GM21423 (cell line): ENCODE results near the gene KIF25.

ENCODE experiments used
- ATAC-seq: cut with Tn5 transposase; IDR thresholded peaks from one replicate; pipeline ENCODE4 v1.9.1; 2021; ENCODE audit warnings: mild to moderate bottlenecking, moderate library complexity; ENCODE audit not compliant: unreplicated experiment

The KIF25 gene

DNA sequence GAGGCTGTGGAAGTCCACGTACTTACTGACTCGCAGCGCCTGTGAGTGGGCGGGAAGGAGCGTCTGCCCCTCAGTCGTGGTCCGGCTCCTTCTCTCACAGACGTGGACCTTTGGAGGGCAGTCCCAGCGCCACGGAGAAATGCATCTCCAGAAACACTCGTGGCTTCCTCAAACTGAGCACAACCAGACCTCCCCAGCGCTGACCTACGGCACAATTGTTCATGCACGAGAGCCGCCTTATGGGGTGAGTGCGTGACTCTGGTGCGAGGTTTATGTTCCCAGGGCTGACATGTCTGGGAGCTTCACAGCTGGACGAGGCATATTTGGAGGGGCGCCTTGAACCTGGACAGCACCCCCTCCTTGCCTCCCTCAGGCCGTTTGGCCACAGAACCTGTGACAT, 51.8 kb downstream of the KIF25 start:
- no peak for ATAC-seq

- ATAC-seq: no peak
Measured at GRCh38 chr6:168049706-168050224, 52.3 kb downstream of the KIF25 start.

GRCh38 chr6:168050225-168050880, 52.9 kb downstream of the KIF25 start:
- ATAC-seq: no peak

DNA sequence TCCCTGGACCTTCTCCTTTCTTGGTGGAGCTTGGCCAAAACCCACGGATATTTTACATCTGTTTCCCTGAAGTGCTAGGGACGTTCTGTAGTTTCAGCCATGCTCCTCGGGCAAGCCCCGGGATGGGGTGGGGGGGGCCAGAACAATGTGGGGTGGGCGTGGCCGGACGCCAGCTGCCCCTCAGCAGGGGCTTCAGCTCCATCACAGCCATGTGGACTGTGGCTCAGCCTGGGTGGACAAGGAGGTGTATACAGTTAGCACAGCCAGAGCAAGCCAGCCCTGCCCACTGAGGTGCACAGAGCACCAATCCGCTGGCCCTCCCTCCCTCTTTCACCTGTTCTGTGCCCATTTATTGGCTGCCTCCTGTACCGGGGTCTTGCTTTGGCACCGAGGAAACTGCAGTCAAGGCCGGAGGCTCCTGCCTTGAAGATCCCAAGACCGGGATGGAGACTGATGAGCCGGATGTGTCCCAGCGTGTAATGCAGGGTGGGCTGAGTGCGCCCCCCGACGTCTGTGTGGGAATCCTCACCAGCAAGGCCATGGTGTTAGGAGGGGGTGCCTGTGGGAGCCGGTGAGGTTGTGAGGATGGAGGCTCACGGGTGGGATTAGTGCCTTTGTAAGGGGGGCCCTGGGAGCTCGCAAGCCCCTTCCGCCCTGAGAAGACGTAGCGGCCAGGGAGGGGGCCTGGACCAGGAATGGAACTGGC, 53.6 kb downstream of the KIF25 start:
- ATAC-seq: no peak

DNA sequence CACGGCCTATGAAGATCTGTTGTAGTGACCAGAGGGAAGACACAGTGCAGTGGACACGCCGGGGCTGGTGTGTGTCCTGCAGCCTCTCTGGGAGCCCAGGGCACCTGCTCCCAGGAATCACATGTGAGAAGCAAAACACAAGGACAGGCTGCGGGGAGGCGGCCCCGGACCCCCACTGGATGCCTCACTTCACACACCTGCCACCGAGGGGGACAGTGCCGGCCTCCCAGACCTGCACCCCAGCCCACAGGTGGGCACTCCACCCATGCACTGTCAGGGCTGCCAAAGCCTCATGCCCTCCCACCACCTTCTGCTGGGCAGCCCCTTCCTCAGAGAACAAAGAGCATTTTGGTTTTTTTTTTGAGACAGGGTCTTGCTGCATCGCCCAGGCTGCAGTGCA, 54.2 kb downstream of the KIF25 start:
- no peak for ATAC-seq

GRCh38 chr6:168052291-168052891, 54.9 kb downstream of the KIF25 start:
- no peak for ATAC-seq

GRCh38 chr6:168053086-168053956, 55.9 kb downstream of the KIF25 start:
- ATAC-seq: no peak

DNA sequence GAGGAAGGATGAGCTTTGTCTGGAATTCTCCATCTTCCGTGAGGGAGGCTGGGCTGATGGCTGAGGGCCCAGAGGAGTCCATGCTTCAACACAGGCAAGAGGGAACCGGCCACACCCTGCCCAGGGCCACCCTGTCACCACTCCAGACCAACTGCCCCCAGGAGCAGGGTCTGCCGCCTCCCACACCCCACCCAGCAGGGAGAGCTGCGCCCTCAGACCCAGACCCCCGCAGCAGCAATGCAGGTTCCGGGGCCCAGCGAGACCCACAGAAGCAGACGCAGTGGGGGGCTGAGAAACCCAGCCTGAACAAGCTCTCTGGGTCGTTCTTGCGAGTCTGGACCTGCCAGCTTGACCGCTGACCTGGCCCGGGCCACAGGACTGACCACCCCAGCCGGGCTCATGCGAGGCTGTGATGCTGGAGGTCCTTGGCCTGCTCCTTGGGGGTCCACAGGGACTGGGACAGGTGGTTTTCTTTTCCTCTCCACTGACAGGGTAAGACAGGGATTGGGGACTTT, 56.5 kb downstream of the KIF25 start:
- ATAC-seq: no peak

- ATAC-seq: no peak
Measured at GRCh38 chr6:168054765-168055560, 57.5 kb downstream of the KIF25 start.

DNA sequence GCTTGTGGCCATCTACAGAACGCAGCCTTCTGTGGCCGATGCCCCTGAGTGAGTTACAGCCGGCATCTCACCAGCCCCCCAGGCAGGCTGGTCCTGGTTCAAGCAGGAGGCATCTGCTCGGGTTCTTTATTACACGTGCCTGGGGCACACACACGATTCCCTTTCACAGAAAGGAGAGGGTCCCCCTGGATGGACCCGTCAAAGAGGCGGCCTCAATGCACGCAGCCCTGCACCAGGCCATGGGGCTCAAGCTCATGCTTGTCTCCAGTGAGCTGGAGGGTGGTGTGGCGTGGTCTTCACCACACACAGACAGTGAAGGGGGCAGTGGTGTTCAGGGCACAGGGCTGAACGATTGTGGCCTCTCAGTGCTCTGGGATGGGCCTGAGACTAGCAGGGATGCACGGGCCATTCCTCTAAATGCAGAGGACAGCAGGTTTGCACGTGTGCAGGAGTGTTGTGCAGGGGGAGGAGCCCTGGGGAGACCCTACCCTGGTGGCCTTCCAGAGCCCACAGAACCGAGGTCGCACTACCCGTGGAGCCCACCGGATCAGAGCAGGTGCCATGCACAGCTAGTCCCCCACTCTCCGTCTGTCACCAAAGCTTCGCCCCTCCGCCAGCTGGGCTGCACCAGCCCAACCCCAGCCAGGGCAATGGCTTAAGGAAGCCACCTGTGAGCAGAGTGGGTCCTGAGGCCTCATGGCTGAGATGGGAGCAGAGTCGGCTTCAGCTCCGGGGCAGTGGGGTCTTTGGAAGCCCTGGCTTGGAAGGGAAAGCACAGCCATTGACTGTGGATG, 58.4 kb downstream of the KIF25 start:
- no peak for ATAC-seq

DNA sequence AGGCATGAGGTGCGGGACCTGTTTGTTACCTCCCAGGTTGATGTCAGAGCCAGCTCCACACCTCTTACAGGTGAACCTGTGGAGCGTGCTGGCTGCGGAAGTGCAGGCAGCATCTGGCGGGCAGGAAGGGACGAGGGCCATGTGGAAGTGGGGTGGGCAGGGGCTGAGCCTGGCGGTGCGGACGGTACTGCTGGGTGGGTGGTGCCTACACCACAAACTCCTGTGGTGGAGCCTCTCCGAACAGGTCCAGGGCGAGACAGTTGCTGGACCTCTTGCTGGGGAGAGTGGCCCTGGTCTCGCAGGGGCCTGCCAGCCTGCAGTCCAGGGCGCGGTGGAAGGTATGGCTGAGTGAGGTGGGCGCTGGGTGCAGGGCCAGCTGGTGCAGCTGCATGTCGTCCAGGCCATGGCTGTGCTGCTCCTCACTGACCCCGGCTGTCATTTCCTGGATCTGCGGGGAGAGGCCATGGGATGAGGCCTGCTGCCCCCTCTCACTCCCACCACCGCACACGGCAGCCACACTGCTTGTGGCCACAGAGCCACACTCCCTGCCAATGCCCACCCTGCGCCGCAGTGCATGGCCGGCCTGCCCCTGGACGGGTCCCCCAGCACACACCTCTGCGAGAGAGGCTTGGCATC, 59.5 kb downstream of the KIF25 start:
- no peak for ATAC-seq

DNA sequence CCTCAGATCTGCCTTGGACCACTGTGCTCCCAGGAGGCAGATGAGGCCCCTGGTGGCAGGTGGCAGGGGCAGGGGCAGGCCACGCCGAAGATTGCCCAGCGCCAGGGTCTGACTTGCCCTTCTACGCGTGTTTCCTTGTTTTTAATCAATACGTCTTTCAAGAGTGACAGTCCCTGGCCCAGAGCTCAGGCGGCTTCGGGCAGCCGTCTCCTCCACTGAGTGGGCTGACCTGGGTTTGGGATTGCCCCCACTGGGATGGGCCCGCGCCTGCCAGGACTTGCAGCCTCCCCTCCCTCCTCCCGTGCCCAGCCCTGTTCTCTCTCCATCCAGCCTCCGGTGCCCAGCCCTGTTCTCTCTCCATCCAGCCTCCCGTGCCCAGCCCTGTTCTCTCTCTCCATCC, 60.4 kb downstream of the KIF25 start:
- ATAC-seq: no peak

GRCh38 chr6:168058691-168059551, 61.5 kb downstream of the KIF25 start:
- ATAC-seq: no peak

DNA sequence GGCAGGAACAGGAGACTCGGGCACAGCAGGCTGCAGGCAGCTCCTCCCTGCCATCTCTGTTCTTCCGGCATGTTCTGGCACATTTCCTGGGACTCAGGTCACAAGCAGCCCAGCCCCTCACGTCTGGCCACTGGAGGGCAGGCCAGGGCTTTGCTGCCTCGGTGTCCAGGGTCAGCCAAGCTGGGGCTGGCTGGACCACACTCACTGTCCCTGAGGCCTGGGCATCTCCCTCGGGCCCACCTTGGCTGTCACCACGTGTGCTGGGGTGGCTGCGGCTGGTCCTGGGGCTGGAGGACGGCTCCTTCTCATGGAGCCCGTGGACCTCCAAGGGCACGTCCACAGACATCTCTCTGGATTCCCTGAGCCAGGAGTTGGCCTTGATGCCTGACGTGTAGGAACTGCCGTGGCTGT, 63.1 kb downstream of the KIF25 start:
- ATAC-seq: no peak

- no peak for ATAC-seq
Measured at GRCh38 chr6:168061269-168062210, 64.1 kb downstream of the KIF25 start.

DNA sequence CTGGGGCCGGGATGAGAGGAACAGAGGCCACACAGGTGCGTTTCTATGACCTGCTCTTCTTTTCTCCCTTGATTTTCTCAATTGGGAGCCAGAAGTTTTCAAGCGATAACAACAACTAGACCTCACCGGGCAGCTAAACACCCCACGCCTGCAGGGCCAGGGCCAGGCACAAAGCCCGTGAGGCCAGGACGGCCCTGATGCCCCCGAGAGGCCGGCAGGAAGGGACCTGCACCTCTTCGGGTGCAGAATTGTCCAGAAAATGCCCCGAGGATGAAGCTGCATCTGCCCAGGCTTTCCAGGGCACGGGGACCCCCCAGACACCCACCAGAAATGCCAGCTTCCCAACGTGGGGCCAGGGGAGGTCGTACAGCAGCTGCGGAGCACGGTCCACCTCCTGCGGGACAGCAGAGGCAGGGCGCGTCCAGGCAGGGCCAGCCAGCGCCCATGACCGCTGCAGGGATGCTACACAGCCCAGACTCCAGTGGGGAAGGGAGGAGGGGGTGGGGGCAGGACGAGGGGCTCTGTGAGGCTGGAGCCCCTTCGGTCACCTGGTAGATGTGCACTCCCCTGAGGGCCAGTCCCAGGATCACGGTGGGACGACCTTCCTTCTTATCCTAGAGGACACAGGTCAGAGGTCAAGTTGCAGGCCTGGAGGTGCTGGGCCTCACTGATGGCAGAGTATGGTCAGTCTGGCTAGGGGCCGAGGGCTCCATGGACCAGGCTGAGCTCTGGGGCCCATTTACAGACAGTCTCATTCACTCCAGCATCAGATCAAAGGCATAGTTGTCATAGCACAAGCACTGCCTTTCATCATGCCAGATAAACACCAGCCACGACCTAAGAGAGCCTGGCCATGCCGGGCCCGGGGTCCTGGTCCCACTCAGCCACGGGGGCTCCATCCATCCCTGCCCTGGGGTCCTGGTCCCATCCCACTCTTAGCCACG, 65.1 kb downstream of the KIF25 start:
- ATAC-seq: no peak
